ENCODE measurements around the gene SYNE2.
"Not testable (repeated sequence)": the region's sequence is repeated elsewhere in the genome, so short reads cannot be mapped to it uniquely, and the experiment has no call there.

Gene SYNE2

GRCh38 chr14:64147126-64147790, 294.5 kb downstream of the SYNE2 start:
- DNase-seq = peak; percentile 49

GRCh38 chr14:64149921-64150320, 297.1 kb downstream of the SYNE2 start:
- no peak for DNase-seq

GRCh38 chr14:64158608-64159007, 305.8 kb downstream of the SYNE2 start:
- DNase-seq = no peak

- no peak for DNase-seq
Measured at GRCh38 chr14:64159588-64159987, 306.8 kb downstream of the SYNE2 start.

- DNase-seq = no peak
Measured at GRCh38 chr14:64170181-64170580, 317.4 kb downstream of the SYNE2 start.

GRCh38 chr14:64174922-64175782, 322.3 kb downstream of the SYNE2 start:
- no peak for DNase-seq

GRCh38 chr14:64176330-64176729, 323.5 kb downstream of the SYNE2 start:
- no peak for DNase-seq

- no peak for DNase-seq
Measured at GRCh38 chr14:64178814-64179213, 326.0 kb downstream of the SYNE2 start.

- not testable (repeated sequence) for DNase-seq
Measured at GRCh38 chr14:64182908-64183307, 330.1 kb downstream of the SYNE2 start.

- DNase-seq = no peak
Measured at GRCh38 chr14:64184103-64184729, 331.4 kb downstream of the SYNE2 start.

- no peak for DNase-seq
Measured at GRCh38 chr14:64185184-64185583, 332.4 kb downstream of the SYNE2 start.

GRCh38 chr14:64186231-64187129, 333.7 kb downstream of the SYNE2 start:
- no peak for DNase-seq

- no peak for DNase-seq
Measured at GRCh38 chr14:64187331-64187730, 334.5 kb downstream of the SYNE2 start.

GRCh38 chr14:64190974-64191502, 338.2 kb downstream of the SYNE2 start:
- no peak for DNase-seq

GRCh38 chr14:64191756-64192155, 339.0 kb downstream of the SYNE2 start:
- DNase-seq = no peak

GRCh38 chr14:64193821-64194220, 341.0 kb downstream of the SYNE2 start:
- no peak for DNase-seq

GRCh38 chr14:64194404-64194803, 341.6 kb downstream of the SYNE2 start:
- no peak for DNase-seq

- DNase-seq = no peak
Measured at GRCh38 chr14:64195199-64195598, 342.4 kb downstream of the SYNE2 start.

GRCh38 chr14:64196056-64196455, 343.3 kb downstream of the SYNE2 start:
- no peak for DNase-seq

GRCh38 chr14:64196814-64197411, 344.1 kb downstream of the SYNE2 start:
- DNase-seq = peak; percentile 67

- no peak for DNase-seq
Measured at GRCh38 chr14:64197996-64198395, 345.2 kb downstream of the SYNE2 start.

- no peak for DNase-seq
Measured at GRCh38 chr14:64198486-64198885, 345.7 kb downstream of the SYNE2 start.

Measured in right hindlimb (tissue), 1 donor.